ENCODE results near the gene MDH2.
"Not testable (repeated sequence)": the region's sequence is repeated elsewhere in the genome, so short reads cannot be mapped to it uniquely, and the experiment has no call there.

The MDH2 gene

GRCh38 chr7:76071316-76072242 lies 23.7 kb downstream of the MDH2 start:
- DNase-seq (ENCODE audit: low read depth in 2 of 2), result no peak

DNA sequence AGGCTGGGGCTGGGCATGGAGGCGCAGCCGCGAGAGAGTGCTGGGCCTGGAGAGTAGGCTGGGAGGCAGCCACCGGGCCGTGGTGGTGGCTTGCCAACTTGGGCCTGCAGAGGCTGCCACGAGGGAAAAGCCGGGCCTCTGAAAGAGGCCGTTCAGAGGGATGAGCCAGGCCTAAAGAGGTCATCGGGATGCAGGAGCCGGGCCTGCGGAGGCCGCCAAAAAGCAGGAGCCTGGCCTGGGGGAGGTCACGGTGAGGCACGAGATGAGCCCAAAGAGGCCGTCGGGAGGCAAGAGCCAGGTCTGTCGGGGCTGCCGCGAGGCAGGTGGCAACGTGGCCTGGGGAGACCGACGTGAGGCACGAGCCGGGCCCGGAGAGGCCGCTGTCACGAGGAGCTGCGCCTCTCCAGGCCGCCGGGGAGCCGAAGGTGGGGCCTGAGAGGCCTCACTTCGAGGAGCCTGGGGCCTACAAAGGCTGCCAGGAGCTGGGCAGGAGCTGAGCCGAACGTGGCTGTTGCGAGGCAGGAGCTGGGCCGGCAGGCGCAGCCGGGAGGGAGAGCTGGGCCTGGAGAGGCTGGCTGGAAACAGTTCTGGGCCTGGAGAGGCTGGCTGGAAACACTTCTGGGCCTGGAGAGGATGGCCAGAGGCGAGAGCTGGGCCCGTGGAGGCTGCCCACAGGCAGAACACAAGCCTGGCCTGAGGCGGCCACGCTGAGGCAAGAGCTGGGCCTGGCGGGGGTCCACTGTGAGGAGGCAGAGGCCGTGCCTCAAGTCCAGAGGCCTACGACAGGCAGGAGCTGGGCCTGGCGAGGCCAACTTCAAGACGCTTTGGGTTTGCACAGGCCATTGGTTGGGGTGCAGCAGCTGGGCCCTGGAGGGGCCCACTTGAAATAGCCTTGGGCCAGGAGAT lies 24.6 kb downstream of the MDH2 start:
- DNase-seq (ENCODE audit: low read depth in 2 of 2), result no peak

DNA sequence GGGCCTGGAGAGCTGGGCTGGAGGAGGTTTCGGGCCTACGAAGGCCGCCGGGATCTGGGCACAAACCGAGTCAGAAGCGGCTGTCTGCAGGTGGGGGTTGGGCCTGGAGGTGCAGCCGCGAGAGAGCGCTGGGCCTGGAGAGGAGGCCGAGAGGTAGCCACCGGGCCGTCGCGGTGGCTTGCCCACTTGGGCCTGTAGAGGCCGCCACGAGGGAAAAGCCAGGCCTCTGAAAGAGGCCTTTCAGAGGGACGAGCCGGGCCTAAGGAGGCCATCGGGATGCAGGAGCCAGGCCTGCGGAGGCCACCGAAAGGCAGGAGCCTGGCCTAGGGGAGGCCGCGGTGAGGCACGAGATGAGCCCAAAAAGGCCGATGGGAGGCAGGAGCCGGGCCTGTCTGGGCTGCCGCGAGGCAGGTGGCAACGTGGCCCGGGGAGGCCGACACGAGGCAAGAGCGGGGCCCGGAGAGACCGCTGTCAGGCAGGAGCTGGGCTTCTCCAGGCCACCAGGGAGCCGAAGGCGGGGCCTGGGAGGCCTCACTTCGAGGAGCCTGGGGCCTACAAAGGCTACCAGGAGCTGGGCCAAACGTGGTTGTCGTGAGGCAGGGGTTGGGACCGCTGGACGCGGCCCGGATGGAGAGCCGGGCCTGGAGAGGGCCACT lies 25.6 kb downstream of the MDH2 start:
- DNase-seq (ENCODE audit: low read depth in 2 of 2), result no peak

- DNase-seq (ENCODE audit: low read depth in 2 of 2), result no peak
Measured at GRCh38 chr7:76074306-76074971, 26.5 kb downstream of the MDH2 start.

GRCh38 chr7:76074972-76075370 lies 27.1 kb downstream of the MDH2 start:
- DNase-seq (ENCODE audit: low read depth in 2 of 2), result no peak

DNA sequence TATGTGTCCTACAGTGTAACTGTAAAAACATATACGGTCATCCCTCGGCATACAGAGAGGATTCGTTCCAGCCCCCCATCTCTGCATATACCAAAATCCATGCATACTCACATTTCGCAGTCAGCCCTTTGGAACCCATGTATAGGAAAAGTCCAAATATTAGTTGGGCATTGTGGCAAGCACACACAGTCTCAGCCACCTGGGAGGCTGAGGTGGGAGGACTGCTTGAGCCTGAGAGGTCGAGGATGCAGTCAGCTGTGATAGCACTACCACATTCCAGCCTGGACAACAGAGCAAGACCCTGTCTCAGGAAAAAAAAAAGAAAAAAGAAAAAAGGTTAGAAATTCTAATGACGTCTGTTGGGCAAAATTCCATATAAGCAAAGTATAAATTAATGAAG lies 29.1 kb downstream of the MDH2 start:
- no peak for DNase-seq (ENCODE audit: low read depth in 2 of 2)

DNA sequence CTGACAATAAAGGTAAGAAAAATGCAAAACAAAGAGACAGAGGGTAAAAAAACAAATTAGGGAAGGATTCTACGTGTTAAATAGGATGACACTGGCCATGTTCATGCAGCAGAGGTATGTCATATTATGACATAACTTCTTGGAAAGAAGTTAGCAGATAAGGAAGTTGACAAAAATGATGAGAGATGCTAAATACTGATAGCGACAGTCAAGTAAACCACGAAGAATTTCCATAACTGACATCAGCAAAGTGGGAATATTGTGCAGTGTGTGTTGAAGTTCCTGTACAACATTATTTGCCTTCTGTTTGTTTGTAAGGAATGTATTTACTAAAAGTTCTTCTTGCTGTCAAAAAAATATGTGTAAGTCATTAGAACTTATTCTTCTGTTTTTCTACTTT lies 29.5 kb downstream of the MDH2 start:
- DNase-seq (ENCODE audit: low read depth in 2 of 2), result no peak

DNA sequence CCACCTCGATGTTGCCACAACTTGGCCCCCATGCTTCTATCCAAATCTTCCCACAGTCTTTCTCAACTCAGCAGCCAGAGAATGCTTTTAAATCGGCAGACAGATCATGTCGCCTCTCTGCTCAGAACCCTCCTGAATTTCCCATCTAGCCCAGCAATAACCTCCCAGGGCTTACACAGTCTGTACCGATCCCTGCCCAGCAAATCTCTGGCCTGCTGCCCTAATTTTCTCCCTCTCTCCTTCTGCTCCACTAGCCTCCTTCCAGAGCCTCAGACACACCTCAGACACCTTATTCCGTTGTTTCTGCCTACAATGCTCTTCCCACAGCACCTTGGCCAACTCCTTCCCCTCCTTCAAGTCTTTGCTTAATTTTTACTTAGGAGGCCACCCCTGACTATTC lies 32.3 kb downstream of the MDH2 start:
- DNase-seq (ENCODE audit: low read depth in 2 of 2), result no peak

DNA sequence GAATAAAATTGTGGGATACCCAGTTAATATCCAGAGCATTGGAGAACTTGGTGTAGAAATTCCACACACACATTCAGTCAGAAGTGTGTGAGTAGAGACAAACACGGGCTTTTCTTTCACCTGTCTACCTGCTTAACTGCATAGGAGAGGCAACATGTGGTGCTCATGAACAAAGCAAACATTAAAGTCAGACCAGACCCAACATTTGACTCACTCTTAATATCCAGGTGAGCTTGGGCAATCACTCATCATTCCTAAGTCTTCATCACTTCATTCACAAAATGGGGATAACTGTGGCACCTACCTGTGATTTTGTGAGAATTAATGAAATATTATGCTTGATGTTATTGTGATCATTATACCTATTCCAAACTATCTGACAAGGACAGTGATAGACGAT lies 36.2 kb downstream of the MDH2 start:
- not testable (repeated sequence) for DNase-seq (ENCODE audit: low read depth in 2 of 2)

DNA sequence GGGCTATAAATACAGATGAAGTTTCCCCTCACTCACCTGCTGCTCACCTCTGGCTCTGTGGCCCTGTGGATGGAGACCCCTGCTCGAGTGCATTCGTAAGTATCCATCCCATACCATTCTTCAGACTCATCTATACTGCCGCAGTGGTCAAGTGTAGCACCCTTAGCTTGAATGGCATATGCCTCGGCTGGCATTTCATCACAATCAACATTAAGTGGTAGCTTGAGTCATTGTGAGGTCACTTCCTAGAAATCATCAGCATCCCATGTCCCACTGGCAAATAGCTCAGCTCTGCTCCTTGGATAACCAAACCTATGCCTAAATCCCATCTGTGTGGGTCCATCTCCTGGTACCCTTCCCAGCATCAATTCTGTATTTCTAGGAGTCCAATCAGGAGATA lies 38.2 kb downstream of the MDH2 start:
- DNase-seq (ENCODE audit: low read depth in 2 of 2), result no peak

DNA sequence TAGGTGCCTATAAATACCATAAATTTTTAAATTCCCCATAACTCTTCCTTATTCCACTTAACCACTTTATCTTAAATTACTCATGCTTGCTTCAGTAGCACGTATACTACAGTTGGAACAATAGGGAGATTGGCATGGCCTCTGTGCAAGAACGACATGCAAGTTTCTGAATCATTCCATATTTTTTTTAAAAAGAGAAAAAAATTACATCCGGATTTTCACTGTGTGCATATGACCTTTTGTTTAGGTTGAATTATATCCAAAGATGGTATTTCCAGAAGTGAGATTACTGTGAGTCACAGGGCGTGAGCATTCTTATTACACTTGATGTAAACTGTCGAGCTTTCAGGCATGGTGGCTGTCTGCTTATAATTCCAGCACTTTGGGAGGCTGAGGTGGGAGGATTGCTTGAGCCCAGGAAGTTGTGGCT lies 39.5 kb downstream of the MDH2 start:
- not testable (repeated sequence) for DNase-seq (ENCODE audit: low read depth in 2 of 2)

DNA sequence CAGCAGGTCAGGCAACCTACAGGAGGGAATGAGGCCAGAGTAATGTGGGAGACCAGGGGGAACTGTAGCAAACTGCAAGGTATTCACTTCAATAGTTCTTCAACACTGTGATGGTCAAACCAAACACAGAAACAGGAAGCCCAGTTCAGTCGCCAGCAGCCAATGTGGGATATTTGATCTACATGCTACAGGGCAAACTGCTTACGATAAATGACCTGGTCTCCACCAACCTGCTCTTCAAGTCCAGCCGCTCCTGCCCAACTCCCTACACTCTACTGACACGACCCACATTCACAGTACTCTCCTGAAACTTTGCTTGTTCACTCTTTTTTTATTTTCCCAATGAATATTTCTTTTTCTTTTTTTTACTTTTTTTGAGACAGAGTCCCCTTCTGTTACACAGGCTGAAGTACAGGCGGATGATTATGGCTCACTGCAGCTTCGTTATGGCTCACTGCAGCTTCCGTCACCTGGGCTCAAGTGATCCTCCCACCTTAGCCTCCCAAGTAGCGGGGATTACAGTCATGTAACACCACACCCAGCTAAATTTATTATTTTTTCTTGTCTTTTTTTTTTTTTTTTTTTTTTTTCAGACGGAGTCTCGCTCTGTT lies 42.1 kb downstream of the MDH2 start:
- no peak for DNase-seq (ENCODE audit: low read depth in 2 of 2)

DNA sequence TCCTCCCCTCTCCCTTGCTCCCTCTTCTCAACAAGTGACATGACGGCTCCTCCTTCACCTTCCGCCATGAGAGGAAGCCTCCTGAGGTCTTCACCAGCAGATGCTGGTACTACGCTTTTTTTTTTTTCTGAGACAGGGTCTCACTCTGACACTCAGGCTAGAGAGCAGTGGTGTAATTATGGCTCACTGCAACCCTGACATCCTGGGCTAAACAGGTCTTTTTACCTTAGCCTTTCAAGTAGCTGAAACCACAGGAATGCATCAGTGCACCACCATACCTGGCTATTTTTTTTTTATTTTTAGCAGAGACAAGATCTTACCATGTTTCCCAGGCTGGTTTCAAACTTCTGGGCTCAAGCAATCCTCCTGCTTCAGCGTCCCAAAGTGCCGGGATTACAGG lies 43.6 kb downstream of the MDH2 start:
- DNase-seq (ENCODE audit: low read depth in 2 of 2), result no peak

- not testable (repeated sequence) for DNase-seq (ENCODE audit: low read depth in 2 of 2)
Measured at GRCh38 chr7:76093531-76093930, 45.6 kb downstream of the MDH2 start.

DNA sequence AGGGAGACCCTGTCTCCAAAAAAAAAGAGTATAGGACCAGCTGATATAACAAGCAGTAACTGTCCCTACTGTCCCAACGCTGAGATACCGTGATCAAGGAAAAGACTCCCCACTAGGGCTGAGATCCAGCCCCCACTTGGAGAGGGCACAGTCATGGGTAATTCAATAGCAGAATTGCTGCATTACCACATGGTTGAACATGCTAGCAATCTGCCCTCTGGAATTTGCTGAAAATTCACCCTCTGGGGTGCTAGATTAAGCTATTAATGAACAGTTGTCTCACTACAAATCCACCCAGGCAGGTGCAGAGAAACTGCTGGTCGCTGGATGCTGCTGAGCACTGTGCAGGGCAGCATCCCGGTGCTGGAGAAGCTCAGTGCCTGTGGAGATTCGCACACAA lies 46.4 kb downstream of the MDH2 start:
- DNase-seq (ENCODE audit: low read depth in 2 of 2), result not testable (repeated sequence)

GRCh38 chr7:76095908-76096307 lies 48.0 kb downstream of the MDH2 start:
- DNase-seq (ENCODE audit: low read depth in 2 of 2), result no peak

DNA sequence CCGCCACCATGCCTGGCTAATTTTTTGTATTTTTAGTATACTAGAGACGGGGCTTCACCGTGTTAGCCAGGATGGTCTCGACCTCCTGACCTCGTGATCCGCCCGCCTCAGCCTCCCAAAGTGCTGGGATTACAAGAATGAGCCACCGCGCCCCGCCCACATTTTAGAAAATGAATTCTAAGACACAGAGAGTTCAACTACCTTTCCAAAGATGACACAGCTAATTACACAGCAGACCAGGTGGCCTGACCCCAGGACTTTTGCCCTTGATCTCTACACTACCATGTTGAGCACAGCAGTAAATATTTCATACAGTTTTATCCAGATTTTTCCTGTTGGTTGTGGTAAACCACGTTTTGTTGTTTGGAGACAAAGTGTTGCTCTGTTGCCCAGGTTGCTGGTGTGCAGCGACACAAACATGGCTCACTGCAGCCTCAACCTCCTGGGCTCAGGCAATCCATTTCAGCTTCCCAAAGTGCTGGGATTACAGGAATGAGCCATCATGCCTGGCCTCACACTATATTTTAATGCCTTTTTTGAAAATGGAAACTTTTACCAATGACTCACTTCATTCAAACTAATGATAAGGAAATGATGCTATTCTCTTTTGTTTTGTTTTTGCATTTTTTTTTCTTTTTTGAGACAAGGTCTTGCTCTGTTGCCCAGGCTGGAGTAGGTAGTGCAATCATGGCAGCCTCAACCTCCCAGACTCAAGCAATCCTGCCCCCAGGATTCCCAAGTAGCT lies 54.0 kb downstream of the MDH2 start:
- not testable (repeated sequence) for DNase-seq (ENCODE audit: low read depth in 2 of 2)

DNA sequence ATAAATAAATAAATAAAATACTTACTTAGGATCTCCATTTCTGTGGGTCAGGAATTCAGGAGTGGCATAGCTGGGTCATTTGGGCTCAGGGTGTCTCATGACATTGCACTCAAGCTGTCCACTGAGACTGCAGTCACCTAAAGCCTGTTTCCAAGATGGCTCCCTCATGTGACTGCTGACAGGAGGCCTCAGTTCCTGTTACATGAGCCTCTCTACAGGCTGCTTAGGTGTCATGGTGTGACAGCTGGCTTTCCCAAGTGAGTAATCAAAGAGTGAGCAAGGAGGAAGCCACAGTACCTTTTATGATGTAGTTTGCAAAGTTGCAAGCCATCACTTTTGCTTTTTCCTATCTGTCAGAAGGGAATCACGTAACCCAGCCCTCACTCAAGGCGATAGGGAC lies 55.9 kb downstream of the MDH2 start:
- not testable (repeated sequence) for DNase-seq (ENCODE audit: low read depth in 2 of 2)

DNA sequence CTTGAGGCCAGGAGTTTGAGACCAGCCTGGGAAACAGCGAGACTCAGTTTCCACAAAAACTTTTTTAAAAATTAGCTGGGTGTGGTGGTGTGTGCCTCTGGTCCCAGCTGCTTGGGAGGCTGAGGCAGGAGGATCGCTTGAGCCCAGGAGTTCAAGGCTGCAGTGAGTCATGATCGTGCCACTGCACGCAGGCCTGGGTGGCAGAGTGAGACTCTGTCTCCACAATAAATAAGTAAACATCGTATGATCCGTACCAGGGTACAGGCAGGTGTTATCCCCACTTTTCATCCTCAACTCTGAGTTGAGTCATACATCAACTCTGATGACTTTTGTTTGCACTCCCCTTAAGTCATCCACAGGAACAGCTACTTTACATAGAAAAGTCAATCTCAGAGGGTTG lies 58.2 kb downstream of the MDH2 start:
- DNase-seq (ENCODE audit: low read depth in 2 of 2), result not testable (repeated sequence)

DNA sequence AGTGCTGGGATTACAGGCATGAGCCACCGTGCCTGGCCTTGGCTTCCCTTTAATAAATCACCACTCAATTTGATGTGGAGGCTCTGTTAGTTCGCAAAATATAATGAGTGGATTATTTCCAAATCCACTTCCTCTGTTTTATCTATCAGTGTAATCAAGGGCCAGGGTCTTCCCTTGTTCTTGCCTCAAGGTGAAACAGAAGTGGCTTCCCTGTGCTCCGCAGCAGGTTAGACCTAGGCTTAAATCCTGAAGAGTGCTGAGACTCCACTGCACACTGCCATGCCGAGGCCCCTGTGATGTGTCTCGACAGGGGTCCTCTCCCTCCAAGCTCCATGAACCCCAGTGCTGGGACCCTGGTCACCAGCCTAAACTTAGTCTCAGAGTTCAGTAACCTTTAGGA lies 59.0 kb downstream of the MDH2 start:
- no peak for DNase-seq (ENCODE audit: low read depth in 2 of 2)
